Measurements from ENCODE around the gene PLD5. TPM values are rescaled to one million over a fixed set of nuclear protein-coding genes. Genes with fewer than 3 reads are reported as not detected.

The PLD5 gene
- total and polyA plus RNA-seq, 2 donors (not counting 3 experiments of a cell fraction or from before 2014, with no cell fraction given), result not detected

GRCh38 chr1:242189591-242189990 lies 334.9 kb downstream of the PLD5 start:
- ChIA-PET POLR2A (no interaction called here), CTCF (no interaction called here)
- no peaks in the 10 kb centered on the region for H3K9me1 ChIP-seq (replicated peaks; ENCODE audit: control insufficient read depth, extremely low read depth, insufficient read depth, low read length)
- no peak for FAIRE-seq
- intact Hi-C loops (cut with micrococcal nuclease), result no loop called here
- no peaks in the 10 kb centered on the region for H3K36me3 ChIP-seq (ENCODE audit: control insufficient read depth in 2 of 2, extremely low read depth in 1 of 2, insufficient read depth in 2 of 2, low read length in 2 of 2)
- TF ChIP-seq POLR2A (IDR thresholded peaks at IDR 0.05; ENCODE audit: low read depth, low read length), result no peak
- BruUV-seq (replicated peaks), result no TSS peak
- no peak overlapping the region for H3K27ac ChIP-seq (ENCODE audit: insufficient read depth, low read depth, low read length)
- dilution Hi-C loops (cut with MboI; ENCODE audit: extremely low pct_ligation_motif_present, low sequenced_read_pairs), result no loop called here
- H3K79me2 ChIP-seq (ENCODE audit: control insufficient read depth, insufficient read depth, low read length), result no peaks in the 10 kb centered on the region
- no peak overlapping the region for H3K9ac ChIP-seq (replicated peaks; ENCODE audit: extremely low read depth, insufficient read depth, low read length)
- H3K4me2 ChIP-seq (ENCODE audit: insufficient read depth, low read length), result no peak overlapping the region
- H3K4me1 ChIP-seq (ENCODE audit: control insufficient read depth, extremely low read depth, insufficient read depth, low read length), result no peaks in the 10 kb centered on the region
- no peak for DNase-seq (ENCODE audit: low read depth, low spot score)
- H3K9me3 ChIP-seq (replicated peaks; ENCODE audit: control insufficient read depth, insufficient read depth, low read length), result peaks cover 9% of the 10 kb centered on the region
- H3K27me3 ChIP-seq (ENCODE audit: control insufficient read depth in 2 of 2, insufficient read depth in 2 of 2, low read length in 2 of 2), result no peaks in the 10 kb centered on the region
- no peak overlapping the region for H3K4me3 ChIP-seq (replicated peaks in 1 of 3; ENCODE audit: insufficient read depth in 1 of 3, low read depth in 1 of 3, low read length in 3 of 3)
- H2AFZ ChIP-seq (ENCODE audit: low read depth, low read length), result no peak overlapping the region
- no peaks in the 10 kb centered on the region for H4K20me1 ChIP-seq (replicated peaks; ENCODE audit: control insufficient read depth, extremely low read depth, insufficient read depth, low read length)

GRCh38 chr1:242187816-242188215 lies 336.7 kb downstream of the PLD5 start:
- H3K9me3 ChIP-seq (replicated peaks; ENCODE audit: control insufficient read depth, insufficient read depth, low read length), result peaks cover 9% of the 10 kb centered on the region
- H3K79me2 ChIP-seq (ENCODE audit: control insufficient read depth, insufficient read depth, low read length), result no peaks in the 10 kb centered on the region
- no peak overlapping the region for H3K4me2 ChIP-seq (ENCODE audit: insufficient read depth, low read length)
- dilution Hi-C loops (cut with MboI; ENCODE audit: extremely low pct_ligation_motif_present, low sequenced_read_pairs) (no loop called here), intact Hi-C loops (cut with micrococcal nuclease) (no loop called here)
- H3K4me3 ChIP-seq (replicated peaks in 1 of 3; ENCODE audit: insufficient read depth in 1 of 3, low read depth in 1 of 3, low read length in 3 of 3), result no peak overlapping the region
- TF ChIP-seq POLR2A (IDR thresholded peaks at IDR 0.05; ENCODE audit: low read depth, low read length), result no peak
- no peak for TF ChIP-seq JUN (IDR thresholded peaks at IDR 0.05; ENCODE audit: borderline replicate concordance, insufficient read depth, insufficient read length, low read depth)
- no peak for TF ChIP-seq MAX (IDR thresholded peaks at IDR 0.05; ENCODE audit: insufficient read depth, insufficient read length)
- TF ChIP-seq EZH2 (IDR thresholded peaks at IDR 0.05; ENCODE audit: borderline replicate concordance, low read depth, low read length, severe bottlenecking), result no peak
- TF ChIP-seq FOS (IDR thresholded peaks at IDR 0.05; ENCODE audit: borderline replicate concordance, insufficient read depth, low read length), result no peak
- TF ChIP-seq MYC (IDR thresholded peaks at IDR 0.05; ENCODE audit: low read depth, low read length), result no peak
- no peak for TF ChIP-seq POLR2AphosphoS5 (IDR thresholded peaks at IDR 0.05; ENCODE audit: insufficient read depth, low read depth, low read length)
- TF ChIP-seq GATA2 (IDR thresholded peaks at IDR 0.05; ENCODE audit: insufficient read depth, insufficient read length, low read depth, low read length), result no peak
- TF ChIP-seq CTCF (IDR thresholded peaks at IDR 0.05; ENCODE audit: extremely low read depth in 1 of 2, insufficient read depth in 1 of 2, low read depth in 1 of 2, low read length in 2 of 2), result no peak
- no peaks in the 10 kb centered on the region for H4K20me1 ChIP-seq (replicated peaks; ENCODE audit: control insufficient read depth, extremely low read depth, insufficient read depth, low read length)
- no peak overlapping the region for H2AFZ ChIP-seq (ENCODE audit: low read depth, low read length)
- POLR2A ChIA-PET, result no interaction called here
- FAIRE-seq (no peak), DNase-seq (ENCODE audit: low read depth, low spot score) (no peak)
- H3K36me3 ChIP-seq (ENCODE audit: control insufficient read depth in 2 of 2, extremely low read depth in 1 of 2, insufficient read depth in 2 of 2, low read length in 2 of 2), result no peaks in the 10 kb centered on the region
- CTCF ChIA-PET, result no interaction called here
- no TSS peak for BruUV-seq (replicated peaks)
- no peaks in the 10 kb centered on the region for H3K27me3 ChIP-seq (ENCODE audit: control insufficient read depth in 2 of 2, insufficient read depth in 2 of 2, low read length in 2 of 2)
- no peaks in the 10 kb centered on the region for H3K4me1 ChIP-seq (ENCODE audit: control insufficient read depth, extremely low read depth, insufficient read depth, low read length)
- H3K9me1 ChIP-seq (replicated peaks; ENCODE audit: control insufficient read depth, extremely low read depth, insufficient read depth, low read length), result no peaks in the 10 kb centered on the region
- no peak overlapping the region for H3K9ac ChIP-seq (replicated peaks; ENCODE audit: extremely low read depth, insufficient read depth, low read length)
- H3K27ac ChIP-seq (ENCODE audit: insufficient read depth, low read depth, low read length), result no peak overlapping the region

All from endothelial cell of umbilical vein (primary cell).